WI38 (cell line): ENCODE results near the gene MAD1L1.

Source experiments
- H3K4me3 ChIP-seq: 2 replicates; pipeline ENCODE4 v1.5.1; 2011; ENCODE audit warnings: low read depth, mild to moderate bottlenecking, control low read depth, low read length
- CTCF ChIP-seq: IDR thresholded peaks from 2 replicates; pipeline ENCODE4 v1.5.1; 2012; ENCODE audit warnings: low read depth, mild to moderate bottlenecking, control low read depth, low read length

Gene MAD1L1

GRCh38 chr7:1814089-1814811, 418.5 kb downstream of the MAD1L1 start:
- no peak for TF ChIP-seq CTCF
- no peak overlapping the region for H3K4me3 ChIP-seq

- H3K4me3 ChIP-seq, result no peak overlapping the region
- TF ChIP-seq CTCF, result no peak
Observed at GRCh38 chr7:1813394-1814088, 419.2 kb downstream of the MAD1L1 start.

GRCh38 chr7:1812509-1813393, 420.0 kb downstream of the MAD1L1 start:
- no peak overlapping the region for H3K4me3 ChIP-seq
- no peak for TF ChIP-seq CTCF

GRCh38 chr7:1811850-1812508, 420.8 kb downstream of the MAD1L1 start:
- TF ChIP-seq CTCF, result no peak
- no peak overlapping the region for H3K4me3 ChIP-seq

GRCh38 chr7:1810961-1811849, 421.5 kb downstream of the MAD1L1 start:
- no peak for TF ChIP-seq CTCF
- no peak overlapping the region for H3K4me3 ChIP-seq

- no peak for TF ChIP-seq CTCF
Observed at GRCh38 chr7:1810521-1810920, 422.2 kb downstream of the MAD1L1 start.

More at GRCh38 chr7:1810521-1810920, 422.2 kb downstream of the MAD1L1 start:
- no peak overlapping the region for H3K4me3 ChIP-seq
